SK-N-SH treated with all-trans-retinoic acid at 6 μM for 48 hours (cell line): ENCODE results near the gene OSBPL3.
A peak's percentile ranks its signal among the peaks of the same experiment; 100 is the strongest.

Experiments
- ATAC-seq: fragments of 200-7000 bp; cut with Tn5 transposase; 3 replicates; pipeline ENCODE4 v1.9.1; 2020; ENCODE audit warnings: mild to moderate bottlenecking, moderate library complexity
- BACH2 ChIP-seq: fragments of 250-450 bp; sonication (Bioruptor Pico); IDR thresholded peaks from 2 replicates; pipeline ENCODE4 v1.9.0; 2021; ENCODE audit warnings: mild to moderate bottlenecking, borderline replicate concordance
- CSDC2 ChIP-seq: fragments of 250-450 bp; sonication (Bioruptor Pico); IDR thresholded peaks from 2 replicates; pipeline ENCODE4 v1.5.0; 2020; ENCODE audit warnings: mild to moderate bottlenecking, moderate library complexity
- ESRRG ChIP-seq: fragments of 250-450 bp; sonication (Bioruptor Pico); IDR thresholded peaks from 2 replicates; pipeline ENCODE4 v1.6.1; 2021; ENCODE audit warnings: mild to moderate bottlenecking
- GLIS3 ChIP-seq: fragments of 250-450 bp; sonication (Bioruptor Pico); IDR thresholded peaks from 2 replicates; pipeline ENCODE4 v1.5.0; 2020; ENCODE audit warnings: mild to moderate bottlenecking, moderate library complexity
- ISL1 ChIP-seq: fragments of 250-450 bp; sonication (Bioruptor Pico); IDR thresholded peaks from 2 replicates; pipeline ENCODE4 v2.1.2; 2022; ENCODE audit warnings: mild to moderate bottlenecking, moderate library complexity
- OSR1 ChIP-seq: fragments of 250-450 bp; sonication (Bioruptor Pico); IDR thresholded peaks from 2 replicates; pipeline ENCODE4 v1.8.0; 2022; ENCODE audit warnings: moderate library complexity, mild to moderate bottlenecking, inconsistent platforms
- PPARA ChIP-seq: fragments of 250-450 bp; sonication (Bioruptor Pico); IDR thresholded peaks from 2 replicates; pipeline ENCODE4 v1.5.0; 2020; ENCODE audit warnings: mild to moderate bottlenecking, borderline replicate concordance
- SNAI2 ChIP-seq: fragments of 250-450 bp; sonication (Bioruptor Pico); IDR thresholded peaks from 2 replicates; pipeline ENCODE4 v1.5.0; 2020; ENCODE audit warnings: mild to moderate bottlenecking, moderate library complexity
- TOX ChIP-seq: fragments of 250-450 bp; sonication (Bioruptor Pico); IDR thresholded peaks from 2 replicates; pipeline ENCODE4 v1.8.0; 2021; ENCODE audit warnings: mild to moderate bottlenecking, moderate library complexity, borderline replicate concordance
- ZC3H10 ChIP-seq: fragments of 250-450 bp; sonication (Bioruptor Pico); IDR thresholded peaks from 2 replicates; pipeline ENCODE4 v1.5.1; 2021; ENCODE audit warnings: mild to moderate bottlenecking, moderate library complexity
- ZFP3 ChIP-seq: fragments of 250-450 bp; sonication (Bioruptor Pico); IDR thresholded peaks from 2 replicates; pipeline ENCODE4 v1.5.0; 2020; ENCODE audit warnings: mild to moderate bottlenecking, moderate library complexity
- ZFP30 ChIP-seq: fragments of 450-650 bp; formaldehyde crosslinking; IDR thresholded peaks from 2 replicates; pipeline ENCODE4 v1.5.0; 2022; ENCODE audit warnings: mild to moderate bottlenecking, moderate library complexity
- ZNF8 ChIP-seq: fragments of 450-650 bp; formaldehyde crosslinking; IDR thresholded peaks from 2 replicates; pipeline ENCODE4 v1.5.0; 2020; ENCODE audit warnings: mild to moderate bottlenecking, moderate library complexity
- TF ChIP-seq, protein P1 (sequence below): fragments of 250-450 bp; sonication (Bioruptor Pico); IDR thresholded peaks from 2 replicates; pipeline ENCODE4 v1.8.0; 2020; ENCODE audit warnings: mild to moderate bottlenecking, moderate library complexity, borderline replicate concordance
- TF ChIP-seq, protein P2 (sequence below): fragments of 250-450 bp; sonication (Bioruptor Pico); IDR thresholded peaks from 2 replicates; pipeline ENCODE4 v1.5.1; 2020; ENCODE audit warnings: low read depth, mild to moderate bottlenecking, moderate library complexity
- TF ChIP-seq, protein P3 (sequence below): fragments of 250-450 bp; sonication (Bioruptor Pico); IDR thresholded peaks from 2 replicates; pipeline ENCODE4 v1.5.0; 2020; ENCODE audit warnings: mild to moderate bottlenecking, moderate library complexity
- TF ChIP-seq, protein P4 (sequence below): fragments of 250-450 bp; sonication (Bioruptor Pico); IDR thresholded peaks from 2 replicates; pipeline ENCODE4 v1.5.1; 2021; ENCODE audit warnings: mild to moderate bottlenecking, moderate library complexity
- TF ChIP-seq, protein P5 (sequence below): fragments of 250-450 bp; sonication (Bioruptor Pico); IDR thresholded peaks from 2 replicates; pipeline ENCODE4 v1.8.0; 2021; ENCODE audit warnings: low read depth, mild to moderate bottlenecking, moderate library complexity, borderline replicate concordance

The OSBPL3 gene

DNA sequence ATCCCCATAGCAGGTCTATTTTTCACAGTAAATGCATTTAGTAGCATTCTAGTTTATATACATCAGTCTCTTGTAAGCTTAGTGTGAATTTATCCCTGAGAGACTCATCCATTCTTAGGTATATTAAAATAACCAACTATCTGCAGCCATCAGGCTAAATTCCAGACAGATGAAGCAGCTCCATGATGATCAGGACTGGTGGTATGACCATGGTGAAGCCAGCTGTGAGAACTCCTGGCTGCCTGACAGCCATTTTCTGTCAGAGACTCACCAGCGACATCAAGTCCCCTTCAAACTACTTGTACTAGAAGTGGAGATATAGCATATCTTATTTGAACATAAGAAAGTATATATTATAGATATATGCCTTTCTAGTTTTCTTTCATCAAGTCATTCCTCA lies 152.4 kb downstream of the OSBPL3 start:
- no peak for TF ChIP-seq TOX
- TF ChIP-seq ESRRG (CRISPR knock-in tag) = no peak
- no peak for TF ChIP-seq ZFP30
- no peak for ATAC-seq

DNA sequence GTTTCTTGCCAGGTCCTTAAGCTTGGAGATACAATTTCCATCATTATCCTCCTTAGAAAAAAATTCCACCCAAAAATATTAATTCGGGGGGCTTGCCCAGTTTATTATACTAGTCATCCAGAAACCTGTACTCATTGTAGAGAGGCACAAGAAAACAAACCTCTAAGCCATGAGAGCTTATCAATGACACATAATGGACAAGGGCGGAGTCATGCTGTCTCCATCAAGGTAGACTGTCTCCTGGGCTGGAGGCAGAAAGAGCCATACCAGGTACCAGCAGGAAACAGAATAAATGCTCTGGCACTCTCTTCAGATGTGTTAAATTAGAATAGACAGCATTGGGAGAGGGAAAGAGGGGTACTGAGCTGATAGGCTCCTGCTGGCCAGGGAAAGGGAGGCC lies 153.0 kb downstream of the OSBPL3 start:
- ATAC-seq = no peak

DNA sequence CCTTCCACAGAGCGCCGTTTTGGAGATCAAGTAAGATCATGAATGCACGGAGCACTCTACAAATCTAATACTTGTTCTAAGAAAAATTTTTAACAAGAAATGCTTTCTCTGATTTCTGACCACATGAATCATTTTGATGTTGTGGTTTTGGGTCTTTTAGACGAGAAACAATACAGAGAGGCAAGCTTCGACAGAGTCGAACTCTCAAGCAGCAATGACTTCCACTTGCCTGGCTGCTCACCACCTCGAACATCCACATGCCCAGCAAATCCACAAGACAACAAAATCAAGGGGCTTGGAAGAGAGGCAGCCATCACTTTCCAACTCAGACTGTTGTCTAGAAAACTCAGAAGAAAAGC lies 153.3 kb downstream of the OSBPL3 start:
- ATAC-seq = no peak
- TF ChIP-seq, protein P1, sequence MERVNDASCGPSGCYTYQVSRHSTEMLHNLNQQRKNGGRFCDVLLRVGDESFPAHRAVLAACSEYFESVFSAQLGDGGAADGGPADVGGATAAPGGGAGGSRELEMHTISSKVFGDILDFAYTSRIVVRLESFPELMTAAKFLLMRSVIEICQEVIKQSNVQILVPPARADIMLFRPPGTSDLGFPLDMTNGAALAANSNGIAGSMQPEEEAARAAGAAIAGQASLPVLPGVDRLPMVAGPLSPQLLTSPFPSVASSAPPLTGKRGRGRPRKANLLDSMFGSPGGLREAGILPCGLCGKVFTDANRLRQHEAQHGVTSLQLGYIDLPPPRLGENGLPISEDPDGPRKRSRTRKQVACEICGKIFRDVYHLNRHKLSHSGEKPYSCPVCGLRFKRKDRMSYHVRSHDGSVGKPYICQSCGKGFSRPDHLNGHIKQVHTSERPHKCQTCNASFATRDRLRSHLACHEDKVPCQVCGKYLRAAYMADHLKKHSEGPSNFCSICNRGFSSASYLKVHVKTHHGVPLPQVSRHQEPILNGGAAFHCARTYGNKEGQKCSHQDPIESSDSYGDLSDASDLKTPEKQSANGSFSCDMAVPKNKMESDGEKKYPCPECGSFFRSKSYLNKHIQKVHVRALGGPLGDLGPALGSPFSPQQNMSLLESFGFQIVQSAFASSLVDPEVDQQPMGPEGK (CRISPR knock-in tag) = no peak
- no peak for TF ChIP-seq ZFP30
- no peak for TF ChIP-seq PPARA (CRISPR knock-in tag)
- TF ChIP-seq, protein P2, sequence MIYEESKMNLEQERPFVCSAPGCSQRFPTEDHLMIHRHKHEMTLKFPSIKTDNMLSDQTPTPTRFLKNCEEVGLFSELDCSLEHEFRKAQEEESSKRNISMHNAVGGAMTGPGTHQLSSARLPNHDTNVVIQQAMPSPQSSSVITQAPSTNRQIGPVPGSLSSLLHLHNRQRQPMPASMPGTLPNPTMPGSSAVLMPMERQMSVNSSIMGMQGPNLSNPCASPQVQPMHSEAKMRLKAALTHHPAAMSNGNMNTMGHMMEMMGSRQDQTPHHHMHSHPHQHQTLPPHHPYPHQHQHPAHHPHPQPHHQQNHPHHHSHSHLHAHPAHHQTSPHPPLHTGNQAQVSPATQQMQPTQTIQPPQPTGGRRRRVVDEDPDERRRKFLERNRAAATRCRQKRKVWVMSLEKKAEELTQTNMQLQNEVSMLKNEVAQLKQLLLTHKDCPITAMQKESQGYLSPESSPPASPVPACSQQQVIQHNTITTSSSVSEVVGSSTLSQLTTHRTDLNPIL (CRISPR knock-in tag) = no peak
- TF ChIP-seq, protein P3, sequence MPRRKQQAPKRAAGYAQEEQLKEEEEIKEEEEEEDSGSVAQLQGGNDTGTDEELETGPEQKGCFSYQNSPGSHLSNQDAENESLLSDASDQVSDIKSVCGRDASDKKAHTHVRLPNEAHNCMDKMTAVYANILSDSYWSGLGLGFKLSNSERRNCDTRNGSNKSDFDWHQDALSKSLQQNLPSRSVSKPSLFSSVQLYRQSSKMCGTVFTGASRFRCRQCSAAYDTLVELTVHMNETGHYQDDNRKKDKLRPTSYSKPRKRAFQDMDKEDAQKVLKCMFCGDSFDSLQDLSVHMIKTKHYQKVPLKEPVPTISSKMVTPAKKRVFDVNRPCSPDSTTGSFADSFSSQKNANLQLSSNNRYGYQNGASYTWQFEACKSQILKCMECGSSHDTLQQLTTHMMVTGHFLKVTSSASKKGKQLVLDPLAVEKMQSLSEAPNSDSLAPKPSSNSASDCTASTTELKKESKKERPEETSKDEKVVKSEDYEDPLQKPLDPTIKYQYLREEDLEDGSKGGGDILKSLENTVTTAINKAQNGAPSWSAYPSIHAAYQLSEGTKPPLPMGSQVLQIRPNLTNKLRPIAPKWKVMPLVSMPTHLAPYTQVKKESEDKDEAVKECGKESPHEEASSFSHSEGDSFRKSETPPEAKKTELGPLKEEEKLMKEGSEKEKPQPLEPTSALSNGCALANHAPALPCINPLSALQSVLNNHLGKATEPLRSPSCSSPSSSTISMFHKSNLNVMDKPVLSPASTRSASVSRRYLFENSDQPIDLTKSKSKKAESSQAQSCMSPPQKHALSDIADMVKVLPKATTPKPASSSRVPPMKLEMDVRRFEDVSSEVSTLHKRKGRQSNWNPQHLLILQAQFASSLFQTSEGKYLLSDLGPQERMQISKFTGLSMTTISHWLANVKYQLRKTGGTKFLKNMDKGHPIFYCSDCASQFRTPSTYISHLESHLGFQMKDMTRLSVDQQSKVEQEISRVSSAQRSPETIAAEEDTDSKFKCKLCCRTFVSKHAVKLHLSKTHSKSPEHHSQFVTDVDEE (CRISPR knock-in tag) = no peak

More for the DNA sequence above, 153.0 kb downstream of the OSBPL3 start:
- TF ChIP-seq ESRRG (CRISPR knock-in tag) (no peak), GLIS3 (CRISPR knock-in tag) (no peak), ZC3H10 (no peak), BACH2 (no peak)
- TF ChIP-seq, all 23 proteins: peak for 0

DNA sequence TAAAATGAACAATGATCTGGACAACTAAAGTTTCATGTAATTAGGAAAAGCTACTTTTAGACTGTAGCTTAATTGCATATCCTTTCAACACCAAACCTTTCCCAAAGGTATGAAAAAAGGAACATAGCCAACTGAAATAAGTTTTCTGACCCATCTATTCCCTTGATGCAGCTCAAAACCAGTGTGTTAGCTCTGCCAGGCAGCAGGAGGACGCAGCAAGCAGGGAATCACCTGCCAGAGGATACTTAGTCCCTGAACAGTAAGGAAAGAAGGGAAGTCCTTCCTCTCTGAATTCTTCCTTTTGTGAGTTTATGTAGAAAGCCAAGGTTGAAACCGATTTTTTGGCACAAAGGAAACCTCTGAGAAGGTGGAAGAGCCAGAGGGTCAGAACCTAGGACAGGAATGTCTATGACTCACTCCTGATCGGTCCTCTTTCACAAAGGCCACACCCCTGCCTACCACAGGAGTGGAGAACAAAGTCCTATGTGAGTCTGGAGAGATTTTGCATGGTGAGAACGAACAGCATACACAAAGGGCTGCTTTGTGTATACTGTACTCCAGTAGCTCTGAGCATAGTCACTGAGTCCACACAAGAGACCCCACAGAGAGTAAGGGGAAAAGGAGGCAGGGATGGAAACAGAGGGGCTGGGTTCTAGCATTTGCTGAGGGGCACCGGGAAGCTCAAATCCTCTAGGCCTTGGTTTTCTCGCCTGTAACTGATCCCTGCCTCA lies 153.9 kb downstream of the OSBPL3 start:
- TF ChIP-seq, protein P3 (CRISPR knock-in tag) = no peak
- TF ChIP-seq ZFP30 (no peak), ZFP3 (CRISPR knock-in tag) (no peak), TOX (no peak), ISL1 (CRISPR knock-in tag) (no peak), ESRRG (CRISPR knock-in tag) (no peak), OSR1 (CRISPR knock-in tag) (no peak; the same call in 1 of the 2 replicates), ZC3H10 (no peak), CSDC2 (CRISPR knock-in tag) (no peak), SNAI2 (CRISPR knock-in tag) (no peak), ZNF8 (CRISPR knock-in tag) (no peak)
- TF ChIP-seq, protein P4, sequence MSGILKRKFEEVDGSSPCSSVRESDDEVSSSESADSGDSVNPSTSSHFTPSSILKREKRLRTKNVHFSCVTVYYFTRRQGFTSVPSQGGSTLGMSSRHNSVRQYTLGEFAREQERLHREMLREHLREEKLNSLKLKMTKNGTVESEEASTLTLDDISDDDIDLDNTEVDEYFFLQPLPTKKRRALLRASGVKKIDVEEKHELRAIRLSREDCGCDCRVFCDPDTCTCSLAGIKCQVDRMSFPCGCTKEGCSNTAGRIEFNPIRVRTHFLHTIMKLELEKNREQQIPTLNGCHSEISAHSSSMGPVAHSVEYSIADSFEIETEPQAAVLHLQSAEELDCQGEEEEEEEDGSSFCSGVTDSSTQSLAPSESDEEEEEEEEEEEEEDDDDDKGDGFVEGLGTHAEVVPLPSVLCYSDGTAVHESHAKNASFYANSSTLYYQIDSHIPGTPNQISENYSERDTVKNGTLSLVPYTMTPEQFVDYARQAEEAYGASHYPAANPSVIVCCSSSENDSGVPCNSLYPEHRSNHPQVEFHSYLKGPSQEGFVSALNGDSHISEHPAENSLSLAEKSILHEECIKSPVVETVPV (CRISPR knock-in tag) = no peak
- TF ChIP-seq, protein P2 (CRISPR knock-in tag) = no peak
- TF ChIP-seq, protein P1 (CRISPR knock-in tag) = no peak
- TF ChIP-seq, protein P5, sequence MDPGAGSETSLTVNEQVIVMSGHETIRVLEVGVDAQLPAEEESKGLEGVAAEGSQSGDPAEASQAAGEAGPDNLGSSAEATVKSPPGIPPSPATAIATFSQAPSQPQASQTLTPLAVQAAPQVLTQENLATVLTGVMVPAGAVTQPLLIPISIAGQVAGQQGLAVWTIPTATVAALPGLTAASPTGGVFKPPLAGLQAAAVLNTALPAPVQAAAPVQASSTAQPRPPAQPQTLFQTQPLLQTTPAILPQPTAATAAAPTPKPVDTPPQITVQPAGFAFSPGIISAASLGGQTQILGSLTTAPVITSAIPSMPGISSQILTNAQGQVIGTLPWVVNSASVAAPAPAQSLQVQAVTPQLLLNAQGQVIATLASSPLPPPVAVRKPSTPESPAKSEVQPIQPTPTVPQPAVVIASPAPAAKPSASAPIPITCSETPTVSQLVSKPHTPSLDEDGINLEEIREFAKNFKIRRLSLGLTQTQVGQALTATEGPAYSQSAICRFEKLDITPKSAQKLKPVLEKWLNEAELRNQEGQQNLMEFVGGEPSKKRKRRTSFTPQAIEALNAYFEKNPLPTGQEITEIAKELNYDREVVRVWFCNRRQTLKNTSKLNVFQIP = no peak
- ATAC-seq = peak; percentile 64
